Motor neuron (in vitro differentiated cells): ENCODE measurements around the gene UBLCP1. TPM values are rescaled to one million over a fixed set of nuclear protein-coding genes. Genes with fewer than 3 reads are reported as not detected.
A peak's percentile ranks its signal among the peaks of the same experiment; 100 is the strongest.

Experiments
- ATAC-seq, 8 experiments: fragments of 200-7000 bp; cut with Tn5 transposase; replicated peaks in 6 of 8; 2 replicates each; pipeline ENCODE4 v1.8.0; 2021; ENCODE audit warnings: mild to moderate bottlenecking in 8 of 8, moderate library complexity in 8 of 8
- H3K27ac ChIP-seq, 2 donors: fragments of 250-450 bp; sonication (Bioruptor Pico); 2 replicates each; pipeline ENCODE4 v1.9.0; 2021; ENCODE audit warnings: antibody characterized with exemption in 2 of 2, mild to moderate bottlenecking in 2 of 2, moderate library complexity in 1 of 2
- H3K4me1 ChIP-seq, 2 donors: fragments of 250-450 bp; sonication (Bioruptor Pico); replicated peaks in 1 of 2; 2 replicates each; pipeline ENCODE4 v1.6.1; 2021; ENCODE audit warnings: antibody characterized with exemption in 2 of 2, mild to moderate bottlenecking in 2 of 2, moderate library complexity in 1 of 2
- H3K4me3 ChIP-seq, 5 donors: fragments of 250-450 bp; sonication (Bioruptor Pico); 2 replicates each; pipeline ENCODE4 v1.9.0; 2021; ENCODE audit warnings: antibody characterized with exemption in 5 of 5, mild to moderate bottlenecking in 5 of 5, moderate library complexity in 4 of 5
- WGBS, 10 experiments: fragments of 450-650 bp; shearing (Covaris generic); methylation state at CpG; one replicate each; pipeline ENCODE4 v1.0.0; 2022; 5-methylcytosine and 5-hydroxymethylcytosine counted together
- in situ Hi-C, 9 experiments: fragments of 400-800 bp; cut with MboI; loops; one replicate each; pipeline ENCODE4 v1.15.0; 2021; ENCODE audit warnings: low sequenced_read_pairs in 9 of 9, low pct_unique_long_range_greater_than_20kb in 2 of 9; ENCODE audit not compliant: unreplicated experiment in 9 of 9
- total RNA-seq, 8 experiments: library from RNA; unstranded; fragments of 300-600 nt; gene quantifications; 2 replicates each; pipeline versions ENCODE4 v1.2.3 to v1.2.4, GENCODE V29; 2022

Gene UBLCP1
- total RNA-seq, 8 experiments from 2014 or later: 21.8 to 42.0 (median 29.3) TPM

DNA sequence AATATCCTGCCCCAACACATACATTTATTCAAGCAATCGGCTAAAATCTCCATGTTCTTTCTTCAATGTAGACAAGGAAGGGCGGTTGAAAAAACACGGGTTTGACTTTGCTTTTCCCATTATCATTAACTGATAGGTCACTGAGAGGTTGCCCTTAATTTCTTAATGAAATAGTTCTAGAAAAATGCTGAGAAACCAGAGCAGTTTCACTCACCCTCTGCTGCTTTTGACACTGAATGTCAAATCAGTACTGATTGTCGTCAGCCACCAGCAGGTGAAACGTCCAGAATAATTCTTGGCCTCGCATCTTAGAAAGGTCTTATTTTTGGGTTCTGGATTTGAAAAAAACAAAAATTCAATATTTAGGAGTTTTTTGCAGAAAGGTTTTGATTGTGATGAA lies 59.1 kb downstream of the UBLCP1 start:
- 70 to 100% (median 85%) methylated on average over 3 to 6 of the region's 6 CpGs; no CpG with 5 or more reads in 1 of the 10 experiments for WGBS, 10 experiments
- no peak for ATAC-seq
- Histone ChIP-seq H3K4me3 (no peak overlapping the region), H3K4me1 (no peaks in the 10 kb centered on the region), H3K27ac (no peak overlapping the region)
- in situ Hi-C loops: no loop called here

DNA sequence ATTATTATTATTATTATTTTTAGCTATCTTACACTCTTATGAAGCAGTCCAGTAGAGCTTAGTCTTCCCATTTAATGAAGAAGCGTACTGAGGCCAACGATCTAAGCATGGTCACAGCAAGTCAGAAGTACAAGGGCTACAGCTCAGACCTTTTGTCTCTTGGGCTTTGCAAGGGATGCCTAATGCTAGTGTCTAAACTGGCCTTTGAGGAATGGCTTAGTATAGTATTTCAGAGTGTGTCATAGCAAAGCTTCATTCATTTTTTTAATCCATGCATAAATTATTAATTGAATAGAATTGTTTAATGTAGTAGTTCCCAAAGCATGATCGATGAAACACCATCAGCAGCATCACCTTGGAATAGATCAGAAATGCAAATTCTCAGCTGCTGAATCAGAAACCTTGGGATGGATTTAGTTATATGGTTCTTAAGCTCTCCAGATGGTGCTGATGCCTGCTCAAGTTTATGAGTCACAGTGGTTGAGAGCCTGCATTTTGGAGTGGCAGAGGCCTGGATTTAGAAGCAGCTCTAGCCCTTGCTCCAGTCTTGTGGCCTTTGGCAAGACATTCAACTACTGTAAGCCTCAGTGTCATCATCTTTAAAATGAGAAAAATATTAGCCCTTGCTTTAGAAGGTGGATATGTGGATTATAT lies 61.1 kb downstream of the UBLCP1 start:
- ATAC-seq: peak in 3 of 8 experiments; percentile 65 to 100 (median 99)
- no peaks in the 10 kb centered on the region for H3K4me1 ChIP-seq
- H3K4me3 ChIP-seq: no peak overlapping the region
- no peak overlapping the region for H3K27ac ChIP-seq
- 39 to 100% (median 80%) methylated on average over 1 to 3 of the region's 3 CpGs; no CpG with 5 or more reads in 3 of the 10 experiments for WGBS, 10 experiments
- in situ Hi-C loops: no loop called here

DNA sequence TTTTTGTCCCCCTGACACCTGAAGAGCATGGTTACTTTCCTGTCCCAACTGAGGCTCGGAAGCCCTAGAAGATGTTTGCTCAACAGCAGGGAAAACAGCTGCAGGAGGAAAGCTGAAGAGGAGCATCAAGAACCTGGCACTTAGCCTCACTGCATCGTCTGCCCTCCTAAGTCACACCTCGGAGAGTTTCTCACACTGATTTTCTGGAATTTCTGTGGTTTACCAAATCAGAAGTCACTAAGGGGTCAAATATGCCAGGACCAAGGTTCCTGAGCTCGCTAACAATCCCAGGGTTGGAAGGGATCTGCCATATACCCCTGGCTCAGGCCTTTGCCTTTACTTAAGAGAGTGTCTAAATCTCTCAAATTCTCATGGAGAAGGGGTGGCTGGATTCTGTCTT lies 61.9 kb downstream of the UBLCP1 start:
- WGBS, 10 experiments: 0 to 100% (median 68%) methylated on average over 1 to 4 of the region's 4 CpGs; no CpG with 5 or more reads in 3 of the 10 experiments
- ATAC-seq: no peak
- H3K4me1 ChIP-seq: no peaks in the 10 kb centered on the region
- H3K27ac ChIP-seq: no peak overlapping the region
- H3K4me3 ChIP-seq: no peak overlapping the region
- in situ Hi-C loops: no loop called here

DNA sequence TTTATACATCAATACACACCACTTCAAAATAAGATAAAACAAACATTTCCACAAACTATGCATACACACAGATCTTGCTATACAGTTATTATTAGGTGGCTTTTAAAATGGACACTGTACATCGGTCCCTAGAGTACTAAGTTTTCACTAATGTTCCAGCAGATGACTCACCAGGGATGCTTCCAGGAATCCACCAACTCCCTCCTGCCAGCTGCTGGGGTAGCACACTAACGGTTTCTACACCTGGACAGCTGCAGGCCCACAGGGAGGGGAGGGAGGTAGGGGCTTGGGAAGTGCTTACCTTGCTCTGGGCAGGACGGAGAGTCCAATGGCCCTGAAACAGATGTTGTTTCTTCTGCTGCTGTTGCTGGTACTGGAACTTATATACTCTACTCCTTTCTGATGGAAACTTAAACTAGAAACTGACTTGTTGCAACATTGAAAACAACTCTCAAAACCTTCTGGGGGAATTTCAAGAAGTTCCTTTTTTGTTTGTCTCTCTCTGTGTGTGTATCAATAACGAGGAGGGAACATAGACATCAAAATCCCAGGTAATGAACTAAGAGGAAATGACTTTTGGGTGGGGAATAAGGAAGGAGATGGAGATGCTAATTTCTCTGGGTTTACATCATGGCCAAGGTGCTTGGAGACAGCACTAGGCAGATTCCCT lies 67.2 kb downstream of the UBLCP1 start, which contains the start of gene IL12B:
Gene IL12B (minus strand): TSS at position 357 of the 670 bp plus-strand sequence. CDS start 3,705 bp downstream, outside the sequence.
- peak in 2 of 8 experiments; percentile 9 to 50 for ATAC-seq
- peak within 1 kb of the TSS; percentile 30 to 70 (median 36) for H3K4me3 ChIP-seq
- no peak within 1 kb of the TSS for H3K27ac ChIP-seq
- WGBS, 10 experiments: 0 to 100% (median 67%) methylated on average over 1 to 3 of the region's 4 CpGs; no CpG with 5 or more reads in 1 of the 10 experiments
- in situ Hi-C loops: no loop called here
- peaks cover 0 to 3% of the 10 kb centered on the region in 2 donors for H3K4me1 ChIP-seq

DNA sequence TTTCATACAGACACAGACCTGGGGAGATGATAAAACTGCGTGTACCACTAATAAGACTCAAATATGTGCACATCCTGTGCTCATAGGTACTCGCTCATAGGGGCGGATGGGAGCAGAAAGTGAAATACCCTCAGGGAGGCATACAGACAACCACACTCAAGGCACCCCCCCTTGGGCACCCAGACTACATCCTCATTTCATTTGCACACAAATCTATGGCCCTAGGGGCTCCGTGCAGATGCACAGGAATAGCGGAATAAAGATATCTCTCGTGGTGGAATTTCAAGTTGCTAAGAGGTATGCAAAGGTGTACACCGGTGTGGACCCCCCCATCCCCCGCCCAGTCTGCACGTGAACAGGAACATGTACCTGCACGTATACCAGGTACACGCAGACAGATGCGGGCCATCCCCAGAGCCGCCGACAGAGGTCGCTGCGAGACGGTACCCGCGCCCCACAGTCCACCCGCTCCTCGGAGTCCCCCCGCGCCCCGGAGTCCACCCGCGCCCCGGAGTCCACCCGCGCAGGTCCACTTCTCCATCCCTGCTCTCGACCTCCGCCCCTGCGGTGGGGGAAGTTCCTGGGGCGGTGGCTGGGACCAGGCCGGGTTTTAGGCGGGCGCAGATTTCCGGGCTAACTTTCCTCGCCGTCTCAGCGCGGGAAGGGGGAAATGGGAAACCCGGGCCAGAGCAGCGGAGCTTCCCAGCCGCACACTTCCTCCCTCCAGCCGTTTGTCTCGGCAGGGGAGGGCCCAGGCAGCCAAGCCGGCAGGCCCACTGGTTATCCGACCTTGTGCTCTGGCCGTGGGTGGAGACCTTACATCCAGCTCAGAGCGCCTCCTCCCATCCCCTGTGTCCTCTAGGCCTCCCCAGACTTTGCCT lies 68.2 kb downstream of the UBLCP1 start:
- ATAC-seq: peak; percentile 82 to 96 (median 88)
- in situ Hi-C loops: no loop called here
- 0 to 83% (median 10%) methylated on average over 1 to 16 of the region's 50 CpGs; no CpG with 5 or more reads in 2 of the 10 experiments for WGBS, 10 experiments
- H3K4me3 ChIP-seq: peak overlapping the region; percentile 30 to 70 (median 36)
- peaks cover 0 to 3% of the 10 kb centered on the region in 2 donors for H3K4me1 ChIP-seq
- no peak overlapping the region for H3K27ac ChIP-seq

DNA sequence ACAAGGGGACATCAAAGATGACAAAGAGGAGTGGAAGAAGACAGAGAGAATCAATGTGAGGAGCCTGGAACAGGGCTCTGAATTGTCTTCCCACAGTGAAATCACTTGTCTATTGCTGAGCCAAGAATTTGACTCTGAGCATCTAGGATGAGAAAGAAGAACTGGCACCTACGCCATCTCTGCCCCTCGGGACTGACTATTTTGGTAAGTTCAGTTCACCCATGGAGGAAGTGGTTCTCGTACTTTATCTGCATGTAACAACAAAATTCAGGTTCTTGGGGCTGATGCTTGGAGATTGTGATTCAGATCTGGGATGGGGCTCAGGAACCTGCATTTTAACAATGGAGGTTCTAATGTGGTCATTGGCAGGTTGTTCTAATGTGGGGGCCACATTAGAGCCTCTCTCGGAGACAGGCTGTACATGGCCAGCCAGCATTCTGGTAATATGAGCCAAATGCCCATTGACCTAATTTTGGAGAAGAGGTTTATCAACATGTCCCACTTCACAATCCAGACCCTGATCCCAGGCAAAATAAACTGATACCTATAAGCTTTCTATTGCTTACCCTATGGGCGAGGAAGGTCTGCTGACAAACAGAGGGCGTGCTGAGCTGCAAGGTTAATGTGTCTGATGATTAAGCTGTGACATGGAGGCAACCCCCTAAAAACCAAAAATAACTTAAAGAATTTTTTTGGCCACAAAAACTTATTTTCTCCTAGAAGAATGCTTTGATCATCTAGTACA lies 69.9 kb downstream of the UBLCP1 start:
- Histone ChIP-seq H3K4me1 (peaks cover 0 to 3% of the 10 kb centered on the region in 2 donors), H3K27ac (no peak overlapping the region), H3K4me3 (no peak overlapping the region)
- ATAC-seq: no peak
- in situ Hi-C loops: no loop called here
- WGBS, 10 experiments: 46 to 100% (median 91%) methylated on average over 1 to 6 of the region's 6 CpGs

DNA sequence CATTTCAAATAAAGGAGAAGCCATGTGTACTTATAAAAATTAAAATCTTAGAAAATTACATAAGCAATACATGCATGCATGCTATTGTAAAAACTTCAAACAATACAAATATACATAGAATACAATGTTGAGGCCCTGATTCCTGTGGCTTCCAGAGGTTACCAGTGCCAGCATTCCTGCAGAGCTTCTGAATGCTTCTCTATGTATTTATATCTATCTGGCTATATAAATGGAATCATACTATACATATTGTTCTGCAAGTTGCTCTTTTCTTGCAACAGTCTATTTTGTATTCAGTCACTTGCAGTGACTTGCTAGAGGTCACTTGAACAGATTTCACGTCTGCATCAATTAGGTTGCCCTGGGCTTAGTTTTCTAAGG lies 70.4 kb downstream of the UBLCP1 start:
- Histone ChIP-seq H3K27ac (no peak overlapping the region), H3K4me1 (peaks cover 0 to 3% of the 10 kb centered on the region in 2 donors), H3K4me3 (no peak overlapping the region)
- in situ Hi-C loops: no loop called here
- 50 to 100% (median 83%) methylated on average over 1 of the region's 1 CpG; no CpG with 5 or more reads in 5 of the 10 experiments for WGBS, 10 experiments
- ATAC-seq: no peak

Other genes starting within 250 kb of the UBLCP1 start
- gene EBF1, start 163.4 kb upstream of the UBLCP1 start, total RNA-seq: 10 to 100 TPM in 2 of 8 experiments, 1 to 10 TPM in 6; 1.7 to 25.4 (median 7.6) TPM
- gene RNF145, start 53.7 kb upstream of the UBLCP1 start, total RNA-seq: 10 to 100 TPM; 41.0 to 88.5 (median 49.1) TPM
- under 1 TPM in 2 of 8 experiments, not detected in 6; 0.10 to 0.19 TPM for gene IL12B, start 67.2 kb downstream of the UBLCP1 start, total RNA-seq